GM21447 (cell line): Measurements from ENCODE around the gene SERPINA4.

Experiments
- ATAC-seq: cut with Tn5 transposase; IDR thresholded peaks from one replicate; pipeline ENCODE4 v1.9.1; 2021; ENCODE audit not compliant: unreplicated experiment

Gene SERPINA4, protein sequence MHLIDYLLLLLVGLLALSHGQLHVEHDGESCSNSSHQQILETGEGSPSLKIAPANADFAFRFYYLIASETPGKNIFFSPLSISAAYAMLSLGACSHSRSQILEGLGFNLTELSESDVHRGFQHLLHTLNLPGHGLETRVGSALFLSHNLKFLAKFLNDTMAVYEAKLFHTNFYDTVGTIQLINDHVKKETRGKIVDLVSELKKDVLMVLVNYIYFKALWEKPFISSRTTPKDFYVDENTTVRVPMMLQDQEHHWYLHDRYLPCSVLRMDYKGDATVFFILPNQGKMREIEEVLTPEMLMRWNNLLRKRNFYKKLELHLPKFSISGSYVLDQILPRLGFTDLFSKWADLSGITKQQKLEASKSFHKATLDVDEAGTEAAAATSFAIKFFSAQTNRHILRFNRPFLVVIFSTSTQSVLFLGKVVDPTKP

DNA sequence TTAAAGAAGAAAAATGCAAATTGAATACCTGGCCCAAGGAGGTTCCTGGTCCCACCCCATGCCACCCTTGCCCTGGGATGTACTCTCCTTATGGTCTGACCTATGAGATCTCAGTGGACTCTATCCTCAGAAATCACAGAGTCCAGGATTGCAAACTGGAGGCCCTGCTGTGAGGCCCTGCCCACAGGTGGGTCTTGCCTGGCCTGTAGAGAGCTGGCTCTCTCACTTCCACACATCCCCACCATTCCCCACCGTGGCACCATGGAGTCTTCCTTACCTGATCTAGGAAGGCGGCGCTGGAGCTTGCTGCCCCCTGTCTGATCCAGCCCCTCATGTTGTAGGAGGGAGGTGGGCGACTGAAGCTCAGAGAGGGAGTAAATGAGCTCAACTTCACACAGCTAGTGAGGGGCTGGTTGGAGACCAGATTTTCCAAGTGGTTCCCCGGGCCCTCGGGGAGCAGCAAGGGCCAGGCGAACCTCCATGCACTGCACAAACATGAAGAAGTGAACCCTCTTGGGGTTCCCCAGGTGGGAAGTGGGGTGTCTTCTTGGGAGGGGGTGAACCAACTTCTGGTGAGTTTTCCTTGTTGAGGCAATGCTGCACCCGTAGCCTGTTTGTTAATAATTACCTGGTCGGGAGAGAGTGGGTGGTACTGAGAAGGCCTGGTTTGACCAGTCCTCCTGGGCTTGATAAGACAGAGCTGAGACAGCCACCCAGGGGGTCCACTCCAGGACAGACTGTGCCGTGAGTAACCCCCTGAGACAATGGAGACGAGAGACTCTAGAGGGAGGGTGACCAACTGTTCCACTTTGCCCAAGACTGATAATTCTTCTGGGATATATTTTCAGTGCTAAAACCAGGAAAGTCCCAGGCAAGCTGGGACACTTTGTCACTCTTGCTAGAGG is at the start of gene SERPINA4:
Gene SERPINA4, plus strand, starts transcription at position 692 of the 905 bp plus-strand sequence. CDS start 2,041 bp downstream, outside the sequence.
- ATAC-seq: no peak

- no peak for ATAC-seq
These were observed 46.9 kb upstream of the SERPINA4 start for GRCh38 chr14:94514351-94514750.

DNA sequence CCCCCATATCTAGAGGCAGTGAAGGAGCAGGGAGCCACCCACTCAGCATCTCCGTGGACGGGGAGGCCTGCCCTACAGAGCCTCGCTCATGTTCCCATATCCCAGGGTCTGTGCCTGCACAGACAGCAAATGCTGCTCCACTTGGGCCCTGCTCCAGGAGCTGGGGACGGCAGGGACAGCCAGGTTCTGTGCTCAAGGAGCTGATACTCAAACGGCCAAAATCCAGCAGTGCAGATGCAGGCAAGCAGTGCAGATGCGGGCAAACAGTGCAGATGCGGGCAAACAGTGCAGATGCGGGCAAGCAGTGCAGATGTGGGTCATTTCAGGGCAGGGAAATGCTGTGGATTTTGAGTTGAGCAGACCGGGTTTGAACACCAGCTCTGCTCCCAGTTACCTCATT is 45.8 kb upstream of the SERPINA4 start:
- no peak for ATAC-seq

GRCh38 chr14:94515856-94516255 is 45.4 kb upstream of the SERPINA4 start:
- no peak for ATAC-seq

- no peak for ATAC-seq
These were observed 44.0 kb upstream of the SERPINA4 start for GRCh38 chr14:94517248-94517640.

GRCh38 chr14:94517641-94518257 is 43.5 kb upstream of the SERPINA4 start:
- ATAC-seq: no peak

- no peak for ATAC-seq
These were observed 39.7 kb upstream of the SERPINA4 start for GRCh38 chr14:94521375-94522114.

DNA sequence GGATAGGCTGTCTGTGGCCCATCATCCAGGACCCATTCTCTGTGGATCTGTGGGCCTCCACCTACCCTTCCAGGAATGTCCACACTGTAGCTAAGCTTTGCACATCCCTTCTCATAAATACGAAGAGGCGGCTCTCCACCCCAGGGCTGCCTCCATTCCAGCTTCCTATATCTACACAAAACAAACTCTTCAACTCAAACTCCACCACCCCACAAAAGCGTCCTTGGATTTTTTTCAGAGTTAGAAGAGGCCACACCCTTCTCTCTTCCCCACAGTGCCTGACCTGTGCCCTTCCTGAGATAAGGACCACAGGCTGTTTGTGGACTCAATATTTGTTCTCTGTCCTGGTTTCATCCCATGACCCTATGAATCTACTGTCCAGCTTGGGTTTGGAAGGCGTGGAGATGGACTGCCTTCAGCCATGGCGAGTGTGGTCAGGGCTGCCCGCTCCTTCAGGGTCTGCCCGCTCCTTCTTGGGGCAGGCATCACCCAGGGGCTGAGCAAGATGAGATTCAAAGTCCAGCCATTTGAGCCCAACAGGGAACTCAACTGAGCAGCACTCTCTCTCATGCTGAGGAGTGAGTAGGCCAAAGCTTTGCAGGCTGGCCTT is 39.0 kb upstream of the SERPINA4 start:
- no peak for ATAC-seq

GRCh38 chr14:94523265-94523664 is 38.0 kb upstream of the SERPINA4 start:
- ATAC-seq: no peak

DNA sequence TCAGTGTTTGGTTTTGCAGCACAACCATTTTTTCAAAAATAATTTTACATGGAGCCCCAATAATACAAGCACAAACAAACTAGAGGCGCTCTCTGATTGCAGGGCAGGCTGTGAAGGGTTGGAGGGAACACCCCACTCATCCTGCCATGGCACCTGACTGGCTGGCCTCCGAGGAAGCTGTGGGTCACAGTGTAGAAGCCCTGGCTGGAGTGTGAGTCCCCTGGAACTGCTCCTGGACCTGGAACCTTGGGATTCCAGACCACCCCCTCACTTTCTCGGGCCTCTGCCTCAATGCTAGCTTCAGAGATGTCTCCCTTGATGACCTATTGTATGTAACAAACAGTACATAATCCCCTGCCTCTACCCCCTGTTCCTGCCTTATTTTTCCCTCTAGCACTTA is 37.1 kb upstream of the SERPINA4 start:
- no peak for ATAC-seq

- ATAC-seq: no peak
These were observed 30.1 kb upstream of the SERPINA4 start for GRCh38 chr14:94531187-94531586.

- no peak for ATAC-seq
These were observed 28.8 kb upstream of the SERPINA4 start for GRCh38 chr14:94532447-94532846.

DNA sequence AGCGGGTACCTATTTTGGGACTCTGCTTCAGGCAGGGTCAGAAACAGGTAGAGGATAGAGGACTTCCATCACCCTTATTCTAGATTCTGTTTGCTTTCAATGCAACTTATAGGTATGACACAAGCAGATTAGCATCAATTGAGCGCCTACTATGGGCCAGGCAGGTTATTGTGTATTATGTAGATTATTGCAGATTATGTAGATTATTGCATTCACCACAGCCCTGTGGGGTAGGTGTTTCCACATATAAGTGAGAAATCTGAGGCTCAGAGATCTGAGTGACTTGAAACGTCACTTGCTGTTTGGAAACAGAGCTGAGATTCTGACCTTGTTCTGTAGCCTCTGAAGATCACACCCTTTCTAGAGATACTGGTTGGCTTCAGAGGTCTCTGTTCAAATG is 25.7 kb upstream of the SERPINA4 start:
- no peak for ATAC-seq

DNA sequence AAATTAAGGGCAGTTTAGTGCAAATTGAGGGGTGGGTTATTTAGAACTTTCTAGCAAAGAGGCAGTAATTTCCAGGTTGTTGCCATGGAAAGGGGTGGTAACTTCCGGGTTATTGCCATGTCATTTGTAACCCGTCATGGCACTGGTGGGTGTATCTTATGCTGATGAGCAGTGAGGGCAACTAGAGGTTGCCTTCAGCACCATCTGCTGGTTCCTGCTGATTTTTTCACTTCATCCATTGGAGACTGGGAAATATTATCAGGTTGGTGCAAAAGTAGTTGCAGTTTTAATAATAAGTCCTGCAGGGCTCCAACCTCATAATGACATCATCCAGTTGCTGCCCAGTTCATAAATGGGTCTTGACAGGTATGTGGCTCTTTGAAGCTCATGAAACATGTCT is 24.4 kb upstream of the SERPINA4 start:
- ATAC-seq: no peak

DNA sequence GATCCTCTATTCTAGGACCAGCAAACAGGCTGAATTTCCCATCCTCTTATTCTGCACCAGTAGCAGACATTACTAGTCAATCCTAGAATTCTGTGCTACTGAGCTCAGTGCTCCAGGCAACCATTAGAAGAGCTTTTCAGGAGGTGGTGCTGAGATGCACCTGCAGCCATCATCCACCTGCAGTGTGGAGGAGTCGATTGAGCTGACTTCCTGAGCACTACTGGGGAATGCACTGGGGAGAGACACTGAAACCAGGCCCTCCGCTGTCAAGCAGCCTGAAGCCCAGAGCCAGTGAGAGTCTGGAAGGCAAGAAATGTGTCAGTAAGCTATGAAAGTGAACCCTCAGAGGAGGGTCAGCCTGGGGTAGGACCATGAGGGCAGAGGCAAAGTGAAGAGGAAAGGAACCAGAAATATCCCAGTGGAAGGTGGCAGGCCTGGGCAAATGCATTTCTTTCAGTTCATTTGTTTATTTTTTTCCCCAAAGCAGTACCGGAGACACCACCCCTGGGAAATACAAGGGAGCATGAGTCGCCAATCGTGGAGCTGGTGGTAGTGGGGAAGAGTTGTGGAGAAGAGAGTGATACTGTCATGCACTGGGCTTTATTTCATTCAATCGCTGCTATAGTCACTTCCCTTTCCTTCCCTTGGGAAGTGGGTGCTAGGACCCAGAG is 23.0 kb upstream of the SERPINA4 start:
- no peak for ATAC-seq

DNA sequence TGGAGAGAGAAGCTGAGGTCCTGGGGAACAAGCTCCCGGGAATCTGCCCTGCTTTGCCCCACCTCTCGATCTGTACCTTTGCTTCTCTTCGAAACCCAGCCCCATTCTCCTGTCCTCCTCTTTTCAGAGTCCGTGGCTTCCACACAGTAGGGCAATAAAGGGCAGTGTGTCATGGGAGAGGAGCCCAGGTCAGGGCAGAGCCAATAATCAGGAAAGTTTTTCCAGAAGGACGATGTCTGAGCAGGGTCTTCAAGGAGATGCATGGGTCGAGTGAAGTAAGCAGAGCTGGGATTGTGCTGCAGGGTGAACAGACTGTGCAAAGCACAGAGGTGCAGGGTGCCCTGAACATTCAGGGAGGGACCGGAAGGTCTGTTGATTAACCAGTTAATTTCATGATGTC is 22.1 kb upstream of the SERPINA4 start:
- no peak for ATAC-seq

GRCh38 chr14:94540031-94540794 is 21.0 kb upstream of the SERPINA4 start:
- ATAC-seq: no peak

DNA sequence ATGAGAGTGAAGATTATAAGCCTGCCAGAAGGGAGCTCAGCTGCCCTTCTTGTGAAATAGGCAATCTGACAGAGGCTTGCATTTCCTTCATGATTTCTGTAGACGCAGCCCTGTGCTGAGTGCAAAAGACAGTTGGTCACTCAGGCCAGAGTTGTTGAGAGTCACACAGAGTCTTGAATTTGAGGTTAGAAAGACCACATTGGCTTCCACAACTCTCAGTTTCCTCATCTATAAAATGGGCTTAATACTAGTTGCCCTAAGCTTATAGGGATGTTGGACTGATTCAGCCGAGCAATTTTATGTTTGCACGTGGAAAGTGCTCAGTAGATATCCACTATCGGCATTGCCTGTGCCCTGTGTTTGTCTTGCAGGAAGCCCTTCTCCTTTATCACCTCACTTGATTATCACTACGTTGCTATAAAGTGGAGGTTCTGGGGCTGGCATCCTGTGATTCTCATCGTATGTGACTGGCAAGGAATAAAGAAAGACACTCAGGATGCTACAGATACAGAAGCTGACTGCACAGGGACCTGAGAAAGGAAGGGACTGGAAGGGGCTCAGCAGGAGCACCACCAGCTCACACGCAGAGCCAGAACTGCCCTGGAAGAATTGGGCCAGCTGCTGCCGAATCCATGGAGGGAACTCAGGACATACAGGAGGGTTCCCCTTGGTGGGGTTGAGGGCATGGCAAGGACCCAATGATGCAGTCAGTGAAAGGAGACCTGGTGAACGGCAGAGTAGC is 19.8 kb upstream of the SERPINA4 start:
- ATAC-seq: no peak
